Left renal cortex interstitium (tissue), 4 donors: ENCODE measurements around the gene TRUB1. TPM values are rescaled to one million over a fixed set of nuclear protein-coding genes. Genes with fewer than 3 reads are reported as not detected.
A peak's percentile ranks its signal among the peaks of the same experiment; 100 is the strongest.
"Not testable (repeated sequence)": the region's sequence is repeated elsewhere in the genome, so short reads cannot be mapped to it uniquely, and the experiment has no call there.

Experiments
- DNase-seq, 4 donors: peaks; one replicate each; pipeline ENCODE4 v3.0.0-alpha.2; 2013; ENCODE audit warnings: low read depth in 4 of 4, low spot score in 2 of 4, missing footprints in 1 of 4
- polyA plus RNA-seq, 4 donors: library from polyadenylated mRNA; unstranded; fragments of 120-200 nt; gene quantifications; one replicate each; pipeline ENCODE4 v1.2.1, GENCODE V29; 2013; ENCODE audit not compliant: insufficient read length in 4 of 4

The TRUB1 gene
- polyA plus RNA-seq, result 10 to 100 TPM; 34.1 to 40.7 (median 39.2) TPM

GRCh38 chr10:114937962-114938855 lies at the start of gene TRUB1:
Gene TRUB1, plus strand, starts transcription at chr10:114938195. Its CDS starts 59 bp downstream, at chr10:114938254.
- DNase-seq, result peak; percentile 77 to 96 (median 82)

GRCh38 chr10:114893251-114893650 lies 44.7 kb upstream of the TRUB1 start:
- DNase-seq, result no peak

GRCh38 chr10:114894911-114895310 lies 43.1 kb upstream of the TRUB1 start:
- DNase-seq, result no peak

GRCh38 chr10:114897011-114897410 lies 41.0 kb upstream of the TRUB1 start:
- DNase-seq, result not testable (repeated sequence)

GRCh38 chr10:114897593-114897992 lies 40.4 kb upstream of the TRUB1 start:
- DNase-seq, result no peak

GRCh38 chr10:114899982-114900381 lies 38.0 kb upstream of the TRUB1 start:
- DNase-seq, result no peak

- no peak for DNase-seq
These were observed 37.3 kb upstream of the TRUB1 start for GRCh38 chr10:114900658-114901057.

GRCh38 chr10:114902151-114902550 lies 35.8 kb upstream of the TRUB1 start:
- DNase-seq, result no peak

- no peak for DNase-seq
These were observed 32.5 kb upstream of the TRUB1 start for GRCh38 chr10:114905450-114905849.

GRCh38 chr10:114906981-114907380 lies 31.0 kb upstream of the TRUB1 start:
- no peak for DNase-seq

- DNase-seq, result no peak
These were observed 29.1 kb upstream of the TRUB1 start for GRCh38 chr10:114908896-114909295.

- DNase-seq, result no peak
These were observed 26.8 kb upstream of the TRUB1 start for GRCh38 chr10:114911052-114911711.

GRCh38 chr10:114911801-114912469 lies 26.1 kb upstream of the TRUB1 start:
- DNase-seq, result no peak

GRCh38 chr10:114912470-114912859 lies 25.5 kb upstream of the TRUB1 start:
- no peak for DNase-seq

- DNase-seq, result no peak
These were observed 23.4 kb upstream of the TRUB1 start for GRCh38 chr10:114914560-114914959.

- no peak for DNase-seq
These were observed 22.7 kb upstream of the TRUB1 start for GRCh38 chr10:114915294-114915693.

- DNase-seq, result no peak
These were observed 21.3 kb upstream of the TRUB1 start for GRCh38 chr10:114916653-114917052.

GRCh38 chr10:114917459-114917858 lies 20.5 kb upstream of the TRUB1 start:
- DNase-seq, result no peak

- DNase-seq, result no peak
These were observed 19.9 kb upstream of the TRUB1 start for GRCh38 chr10:114917927-114918672.

- DNase-seq, result no peak
These were observed 17.5 kb upstream of the TRUB1 start for GRCh38 chr10:114920459-114920858.

GRCh38 chr10:114922003-114922402 lies 16.0 kb upstream of the TRUB1 start:
- DNase-seq, result no peak
